Measurements from ENCODE around the gene ARHGAP27. TPM values are rescaled to one million over a fixed set of nuclear protein-coding genes. Genes with fewer than 3 reads are reported as not detected.
"Not testable (repeated sequence)": the region's sequence is repeated elsewhere in the genome, so short reads cannot be mapped to it uniquely, and the experiment has no call there.

Gene ARHGAP27
- total and polyA plus RNA-seq, 2 of the 4 experiments (the other 2 are of a cell fraction): under 0.01 to 0.89 TPM

- Histone ChIP-seq H2AFZ (replicated peaks; ENCODE audit: low read length, poor library complexity) (no peak overlapping the region), H3K79me1 (ENCODE audit: low read depth in 1 of 2, low read length in 2 of 2) (0 out of 4 replicates have a peak, but pooled peaks cover 0 to 4% of the 10 kb centered on the region in 2 experiments), H2BK15ac (ENCODE audit: low read depth, low read length) (no peak overlapping the region), H4K20me1 (ENCODE audit: insufficient read depth, low read length) (peaks cover 7% of the 10 kb centered on the region; the same call in 1 of the 2 replicates), H3K9ac (ENCODE audit: low read depth, low read length) (no peak overlapping the region), H4K91ac (ENCODE audit: insufficient read depth, low read depth, low read length) (no peak overlapping the region), H3K27ac (ENCODE audit: insufficient read depth, low read length) (no peak overlapping the region), H3K4me3 (ENCODE audit: insufficient read depth, low read depth, low read length) (no peak overlapping the region), H2BK120ac (ENCODE audit: low read depth, low read length) (no peak overlapping the region), H3K27me3 (ENCODE audit: control insufficient read depth, insufficient read depth, low read length) (no peaks in the 10 kb centered on the region), H2BK5ac (ENCODE audit: low read depth, low read length, poor library complexity, severe bottlenecking) (no peak overlapping the region), H3K23ac (ENCODE audit: low read depth, low read length) (no peak overlapping the region), H3K4me1 (ENCODE audit: control insufficient read depth, insufficient read depth, low read length) (no peaks in the 10 kb centered on the region; the same call in 1 of the 2 replicates), H4K5ac (ENCODE audit: low read depth, low read length) (no peak overlapping the region), H3K18ac (ENCODE audit: low read depth, low read length) (no peak overlapping the region), H3K9me1 (ENCODE audit: insufficient read depth, low read length) (no peaks in the 10 kb centered on the region; the same call in 1 of the 2 replicates), H3K36me3 (ENCODE audit: control insufficient read depth, insufficient read depth, low read length) (peaks cover 17% of the 10 kb centered on the region), H3K9me3 (ENCODE audit: control insufficient read depth, insufficient read depth, low read length) (no peaks in the 10 kb centered on the region), H2AK9ac (replicated peaks; ENCODE audit: low read depth, low read length, poor library complexity) (no peak overlapping the region), H2BK20ac (ENCODE audit: low read depth, low read length) (no peak overlapping the region), H2AK5ac (ENCODE audit: low read depth, low read length) (no peak overlapping the region), H3K56ac (ENCODE audit: extremely low read depth, insufficient read depth, low read length) (no peak overlapping the region), H3K14ac (replicated peaks; ENCODE audit: low read depth, low read length) (no peak overlapping the region), H3K4me2 (ENCODE audit: low read depth, low read length) (no peak overlapping the region), H3K4ac (ENCODE audit: low read depth, low read length) (no peak overlapping the region), H4K8ac (ENCODE audit: low read depth in 2 of 2, low read length in 2 of 2) (no peak overlapping the region)
- no TSS peak for BruUV-seq (replicated peaks)
- ATAC-seq (ENCODE audit: low read depth) (no peak), DNase-seq (no peak)
- TF ChIP-seq RAD21 (IDR thresholded peaks at IDR 0.05; ENCODE audit: low read length): no peak
- TF ChIP-seq MXI1 (IDR thresholded peaks at IDR 0.05; ENCODE audit: borderline replicate concordance, low read depth, low read length): no peak
- TF ChIP-seq RFX5 (IDR thresholded peaks at IDR 0.05; ENCODE audit: low read depth, low read length): no peak
- no peak for TF ChIP-seq MAFK (IDR thresholded peaks at IDR 0.05; ENCODE audit: low read depth, low read length)
- TF ChIP-seq BHLHE40 (IDR thresholded peaks at IDR 0.05; ENCODE audit: low read depth, low read length): no peak
- dilution Hi-C loops (cut with HindIII; ENCODE audit: low sequenced_read_pairs, unreplicated experiment) (no loop called here), in situ Hi-C loops (cut with MboI; ENCODE audit: low sequenced_read_pairs) (no loop called here), intact Hi-C loops (cut with micrococcal nuclease) (no loop called here)
- 60% methylated on average over 1 of the region's 14 CpGs; no CpG with 5 or more reads in 1 of the 2 experiments for WGBS, 2 experiments (ENCODE audit: extremely low coverage in 2 of 2, insufficient read length in 1 of 2)
- CTCF ChIA-PET: no interaction called here
- POLR2A ChIA-PET (ENCODE audit: unreplicated experiment): interaction anchor here (0.6 kb wide), 1 partner anchor 165 kb away, joined by 4 read pairs; no protein-coding TSS in a partner anchor
Observed at GRCh38 chr17:45441526-45442310, 9.0 kb upstream of the ARHGAP27 start.

GRCh38 chr17:45440839-45441515, 8.3 kb upstream of the ARHGAP27 start:
- H3K4me1 ChIP-seq (ENCODE audit: control insufficient read depth, insufficient read depth, low read length); H2BK5ac ChIP-seq (ENCODE audit: low read depth, low read length, poor library complexity, severe bottlenecking); H3K27me3 ChIP-seq (ENCODE audit: control insufficient read depth, insufficient read depth, low read length); H2AFZ ChIP-seq (replicated peaks; ENCODE audit: low read length, poor library complexity); H4K8ac ChIP-seq (ENCODE audit: low read depth in 2 of 2, low read length in 2 of 2); H2BK120ac ChIP-seq (ENCODE audit: low read depth, low read length); H3K14ac ChIP-seq (replicated peaks; ENCODE audit: low read depth, low read length); in situ Hi-C loops (cut with MboI; ENCODE audit: low sequenced_read_pairs); dilution Hi-C loops (cut with HindIII; ENCODE audit: low sequenced_read_pairs, unreplicated experiment); ATAC-seq (ENCODE audit: low read depth); DNase-seq; intact Hi-C loops (cut with micrococcal nuclease); H3K4me3 ChIP-seq (ENCODE audit: insufficient read depth, low read depth, low read length); H3K9ac ChIP-seq (ENCODE audit: low read depth, low read length); H3K9me1 ChIP-seq (ENCODE audit: insufficient read depth, low read length); H3K56ac ChIP-seq (ENCODE audit: extremely low read depth, insufficient read depth, low read length); CTCF ChIA-PET; H2AK9ac ChIP-seq (replicated peaks; ENCODE audit: low read depth, low read length, poor library complexity); H4K20me1 ChIP-seq (ENCODE audit: insufficient read depth, low read length); H2AK5ac ChIP-seq (ENCODE audit: low read depth, low read length); H2BK15ac ChIP-seq (ENCODE audit: low read depth, low read length); H3K4ac ChIP-seq (ENCODE audit: low read depth, low read length); BruUV-seq (replicated peaks); H3K4me2 ChIP-seq (ENCODE audit: low read depth, low read length); H4K5ac ChIP-seq (ENCODE audit: low read depth, low read length); H3K23ac ChIP-seq (ENCODE audit: low read depth, low read length); H3K79me1 ChIP-seq (ENCODE audit: low read depth in 1 of 2, low read length in 2 of 2); H3K27ac ChIP-seq (ENCODE audit: insufficient read depth, low read length); H3K9me3 ChIP-seq (ENCODE audit: control insufficient read depth, insufficient read depth, low read length); H4K91ac ChIP-seq (ENCODE audit: insufficient read depth, low read depth, low read length); H2BK20ac ChIP-seq (ENCODE audit: low read depth, low read length); H3K18ac ChIP-seq (ENCODE audit: low read depth, low read length): not testable (repeated sequence)
- no CpG with 5 or more reads among the region's 7 CpGs for WGBS, 2 experiments (ENCODE audit: extremely low coverage in 2 of 2, insufficient read length in 1 of 2)
- POLR2A ChIA-PET (ENCODE audit: unreplicated experiment): interaction anchor here (0.6 kb wide), 1 partner anchor 166 kb away, joined by 4 read pairs; no protein-coding TSS in a partner anchor
- H3K36me3 ChIP-seq (ENCODE audit: control insufficient read depth, insufficient read depth, low read length): peaks cover 24% of the 10 kb centered on the region

All from IMR-90 (cell line).